ENCODE results near the gene CYTH1.
A peak's percentile ranks its signal among the peaks of the same experiment; 100 is the strongest.

The CYTH1 gene

GRCh38 chr17:78715000-78715771 is 66.9 kb downstream of the CYTH1 start:
- DNase-seq (ENCODE audit: low read depth in 2 of 2), result no peak

GRCh38 chr17:78714534-78714933 is 67.5 kb downstream of the CYTH1 start:
- no peak for DNase-seq (ENCODE audit: low read depth in 2 of 2)

GRCh38 chr17:78712043-78712442 is 70.0 kb downstream of the CYTH1 start:
- DNase-seq (ENCODE audit: low read depth in 2 of 2), result no peak

GRCh38 chr17:78710607-78711006 is 71.5 kb downstream of the CYTH1 start:
- no peak for DNase-seq (ENCODE audit: low read depth in 2 of 2)

- DNase-seq (ENCODE audit: low read depth in 2 of 2), result no peak
Measured at GRCh38 chr17:78709751-78710181, 72.3 kb downstream of the CYTH1 start.

GRCh38 chr17:78709119-78709681 is 72.9 kb downstream of the CYTH1 start:
- DNase-seq (ENCODE audit: low read depth in 2 of 2), result no peak

- DNase-seq (ENCODE audit: low read depth in 2 of 2), result peak; percentile 49 to 57
Measured at GRCh38 chr17:78708510-78708973, 73.5 kb downstream of the CYTH1 start.

- no peak for DNase-seq (ENCODE audit: low read depth in 2 of 2)
Measured at GRCh38 chr17:78707923-78708322, 74.2 kb downstream of the CYTH1 start.

GRCh38 chr17:78707016-78707415 is 75.1 kb downstream of the CYTH1 start:
- DNase-seq (ENCODE audit: low read depth in 2 of 2), result no peak

- DNase-seq (ENCODE audit: low read depth in 2 of 2), result no peak
Measured at GRCh38 chr17:78706271-78706915, 75.7 kb downstream of the CYTH1 start.

- DNase-seq (ENCODE audit: low read depth in 2 of 2), result no peak
Measured at GRCh38 chr17:78705071-78705470, 77.0 kb downstream of the CYTH1 start.

- no peak for DNase-seq (ENCODE audit: low read depth in 2 of 2)
Measured at GRCh38 chr17:78704594-78704993, 77.5 kb downstream of the CYTH1 start.

- no peak for DNase-seq (ENCODE audit: low read depth in 2 of 2)
Measured at GRCh38 chr17:78697554-78698343, 84.3 kb downstream of the CYTH1 start.

GRCh38 chr17:78697122-78697521 is 85.0 kb downstream of the CYTH1 start:
- no peak for DNase-seq (ENCODE audit: low read depth in 2 of 2)

GRCh38 chr17:78696016-78696982 is 85.8 kb downstream of the CYTH1 start:
- no peak for DNase-seq (ENCODE audit: low read depth in 2 of 2)

- DNase-seq (ENCODE audit: low read depth in 2 of 2), result no peak
Measured at GRCh38 chr17:78694805-78695531, 87.1 kb downstream of the CYTH1 start.

GRCh38 chr17:78693346-78694083 is 88.6 kb downstream of the CYTH1 start:
- DNase-seq (ENCODE audit: low read depth in 2 of 2), result no peak

- no peak for DNase-seq (ENCODE audit: low read depth in 2 of 2)
Measured at GRCh38 chr17:78692460-78693010, 89.5 kb downstream of the CYTH1 start.

GRCh38 chr17:78689029-78689428 is 93.0 kb downstream of the CYTH1 start:
- no peak for DNase-seq (ENCODE audit: low read depth in 2 of 2)

Data from stimulated activated CD4-positive, alpha-beta T cell treated with anti-CD3 and anti-CD28 coated beads, Interleukin-1b, Interleukin-23, amount 100 ng/mL, for 4 hours (primary cell).